Measurements from ENCODE around the gene CCSER2. TPM values are rescaled to one million over a fixed set of nuclear protein-coding genes. Genes with fewer than 3 reads are reported as not detected.
"Not testable (repeated sequence)": the region's sequence is repeated elsewhere in the genome, so short reads cannot be mapped to it uniquely, and the experiment has no call there.

The CCSER2 gene
- total and polyA plus RNA-seq, 12 donors, result 8.3 to 63.9 (median 38.1) TPM

- no peak for DNase-seq
- TF ChIP-seq CTCF (IDR thresholded peaks at IDR 0.05), result no peak
- no peak for TF ChIP-seq POLR2A (IDR thresholded peaks at IDR 0.05)
- Histone ChIP-seq H3K27ac (no peak overlapping the region), H3K9me3 (replicated peaks in 1 of 3) (no peaks in the 10 kb centered on the region), H3K27me3 (no peaks in the 10 kb centered on the region), H3K4me1 (replicated peaks in 1 of 2) (peaks cover 6 to 18% of the 10 kb centered on the region in 2 donors), H3K36me3 (replicated peaks in 1 of 2) (no peaks in the 10 kb centered on the region), H3K4me3 (no peak overlapping the region)
- intact Hi-C loops (cut with DNase I), result no loop called here
- WGBS, 4 donors, result 53 to 78% (median 66%) methylated on average over 1 of the region's 1 CpG
Measured at GRCh38 chr10:84497978-84498377, 169.6 kb downstream of the CCSER2 start.

- intact Hi-C loops (cut with DNase I); H3K4me3 ChIP-seq: not testable (repeated sequence)
- 97 to 98% (median 98%) methylated on average over 9 of the region's 9 CpGs for WGBS, 4 donors
Measured at GRCh38 chr10:84499039-84499438, 170.7 kb downstream of the CCSER2 start.

GRCh38 chr10:84499846-84500245 is 171.5 kb downstream of the CCSER2 start:
- TF ChIP-seq POLR2A (IDR thresholded peaks at IDR 0.05) (no peak), CTCF (IDR thresholded peaks at IDR 0.05) (no peak)
- H3K27me3 ChIP-seq, result no peaks in the 10 kb centered on the region
- no peak overlapping the region for H3K4me3 ChIP-seq
- H3K27ac ChIP-seq, result no peak overlapping the region
- no peaks in the 10 kb centered on the region for H3K9me3 ChIP-seq (replicated peaks in 1 of 3)
- no peak for DNase-seq
- intact Hi-C loops (cut with DNase I), result no loop called here
- no peaks in the 10 kb centered on the region for H3K36me3 ChIP-seq (replicated peaks in 1 of 2)
- peaks cover under 1 to 8% of the 10 kb centered on the region in 2 donors for H3K4me1 ChIP-seq (replicated peaks in 1 of 2)
- 72 to 88% (median 75%) methylated on average over 3 of the region's 3 CpGs for WGBS, 4 donors

More at GRCh38 chr10:84499039-84499438, 170.7 kb downstream of the CCSER2 start:
- not testable (repeated sequence) for H3K36me3 ChIP-seq (replicated peaks in 1 of 2); H3K27me3 ChIP-seq; H3K27ac ChIP-seq; DNase-seq; H3K9me3 ChIP-seq (replicated peaks in 1 of 3)
- peaks cover 6 to 16% of the 10 kb centered on the region in 2 donors for H3K4me1 ChIP-seq (replicated peaks in 1 of 2)

- Histone ChIP-seq H3K36me3 (replicated peaks in 1 of 2) (peaks cover 0 to 14% of the 10 kb centered on the region in 2 donors), H3K27me3 (no peaks in the 10 kb centered on the region), H3K4me3 (no peak overlapping the region), H3K27ac (no peak overlapping the region), H3K4me1 (replicated peaks in 1 of 2) (no peaks in the 10 kb centered on the region), H3K9me3 (replicated peaks in 1 of 3) (no peaks in the 10 kb centered on the region)
- intact Hi-C loops (cut with DNase I), result no loop called here
- TF ChIP-seq POLR2A (IDR thresholded peaks at IDR 0.05) (no peak), CTCF (IDR thresholded peaks at IDR 0.05) (no peak)
- DNase-seq, result no peak
- 87 to 92% (median 89%) methylated on average over 3 of the region's 3 CpGs for WGBS, 4 donors
Measured at GRCh38 chr10:84510121-84510520, 181.7 kb downstream of the CCSER2 start.

- H3K36me3 ChIP-seq (replicated peaks in 1 of 2), result peaks cover 0 to 14% of the 10 kb centered on the region in 2 donors
- no peak overlapping the region for H3K27ac ChIP-seq
- no peaks in the 10 kb centered on the region for H3K4me1 ChIP-seq (replicated peaks in 1 of 2)
- TF ChIP-seq CTCF (IDR thresholded peaks at IDR 0.05) (no peak), POLR2A (IDR thresholded peaks at IDR 0.05) (no peak)
- no peak overlapping the region for H3K4me3 ChIP-seq
- DNase-seq, result no peak
- WGBS, 4 donors, result 59 to 89% (median 86%) methylated on average over 2 of the region's 2 CpGs
- H3K9me3 ChIP-seq (replicated peaks in 1 of 3), result no peaks in the 10 kb centered on the region
- intact Hi-C loops (cut with DNase I), result no loop called here
- H3K27me3 ChIP-seq, result no peaks in the 10 kb centered on the region
Measured at GRCh38 chr10:84511106-84511505, 182.7 kb downstream of the CCSER2 start.

Data from adrenal gland (tissue), 12 donors.